Left renal pelvis (tissue), 4 donors: ENCODE measurements around the gene GPATCH1. TPM values are rescaled to one million over a fixed set of nuclear protein-coding genes. Genes with fewer than 3 reads are reported as not detected.
A peak's percentile ranks its signal among the peaks of the same experiment; 100 is the strongest.

Source experiments
- DNase-seq, 4 donors: peaks; one replicate each; pipeline ENCODE4 v3.0.0-alpha.2; 2013; ENCODE audit warnings: low read depth in 4 of 4, low spot score in 3 of 4
- polyA plus RNA-seq, 4 donors: library from polyadenylated mRNA; unstranded; fragments of 120-200 nt; gene quantifications; one replicate each; pipeline ENCODE4 v1.2.1, GENCODE V29; 2013; ENCODE audit not compliant: insufficient read length in 4 of 4

Gene GPATCH1
- polyA plus RNA-seq, 4 donors, result 9.9 to 17.5 (median 12.8) TPM

GRCh38 chr19:33062902-33063301, 18.1 kb upstream of the GPATCH1 start:
- no peak for DNase-seq

GRCh38 chr19:33063356-33063752, 17.6 kb upstream of the GPATCH1 start:
- DNase-seq, result no peak

- DNase-seq, result no peak
Observed at GRCh38 chr19:33063753-33064457, 17.1 kb upstream of the GPATCH1 start.

- no peak for DNase-seq
Observed at GRCh38 chr19:33064458-33064791, 16.6 kb upstream of the GPATCH1 start.

- peak in 1 of 4 donors; percentile 45 for DNase-seq
Observed at GRCh38 chr19:33064792-33065550, 16.0 kb upstream of the GPATCH1 start, which contains the start of gene RHPN2. TSS of gene RHPN2 (minus strand) at chr19:33064888. CDS start at chr19:33064852, 36 bp downstream.

GRCh38 chr19:33066543-33066942, 14.4 kb upstream of the GPATCH1 start:
- DNase-seq, result no peak

- DNase-seq, result no peak
Observed at GRCh38 chr19:33067121-33067520, 13.9 kb upstream of the GPATCH1 start.

GRCh38 chr19:33071887-33072286, 9.1 kb upstream of the GPATCH1 start:
- DNase-seq, result no peak

GRCh38 chr19:33075519-33075918, 5.5 kb upstream of the GPATCH1 start:
- no peak for DNase-seq

- DNase-seq, result no peak
Observed at GRCh38 chr19:33085570-33086128, 4.7 kb downstream of the GPATCH1 start.

GRCh38 chr19:33086955-33087354, 6.0 kb downstream of the GPATCH1 start:
- DNase-seq, result no peak

GRCh38 chr19:33089010-33089409, 8.0 kb downstream of the GPATCH1 start:
- DNase-seq, result no peak

- DNase-seq, result no peak
Observed at GRCh38 chr19:33090179-33090578, 9.2 kb downstream of the GPATCH1 start.

GRCh38 chr19:33093420-33094210, 12.6 kb downstream of the GPATCH1 start:
- DNase-seq, result no peak

GRCh38 chr19:33094436-33095067, 13.6 kb downstream of the GPATCH1 start:
- DNase-seq, result peak in 1 of 4 donors; percentile 36

- DNase-seq, result no peak
Observed at GRCh38 chr19:33096005-33096404, 15.0 kb downstream of the GPATCH1 start.

GRCh38 chr19:33098055-33098534, 17.1 kb downstream of the GPATCH1 start:
- DNase-seq, result no peak

GRCh38 chr19:33100894-33101644, 20.1 kb downstream of the GPATCH1 start:
- DNase-seq, result no peak

- no peak for DNase-seq
Observed at GRCh38 chr19:33102893-33103292, 21.9 kb downstream of the GPATCH1 start.

GRCh38 chr19:33108161-33108560, 27.2 kb downstream of the GPATCH1 start:
- no peak for DNase-seq
